SU-DHL-6 (cell line): ENCODE results near the gene DCHS1.

Experiments
- H2AFZ ChIP-seq: fragments of 200-600 bp; sonication (generic); 2 replicates; pipeline ENCODE4 v1.6.1; 2014; ENCODE audit warnings: low read depth, mild to moderate bottlenecking, moderate library complexity, mixed read lengths, antibody characterized with exemption, low read length; ENCODE audit not compliant: severe bottlenecking
- H3F3A ChIP-seq: fragments of 200-600 bp; shearing (Covaris generic); 2 replicates; pipeline ENCODE4 v1.6.0; 2016; ENCODE audit warnings: antibody characterized with exemption, mild to moderate bottlenecking; ENCODE audit not compliant: insufficient read depth
- H3K27ac ChIP-seq: fragments of 200-600 bp; sonication (generic); 2 replicates; pipeline ENCODE4 v1.5.1; 2016; ENCODE audit warnings: low read depth, mild to moderate bottlenecking, low read length, moderate library complexity, mixed read lengths
- H3K27me3 ChIP-seq: fragments of 200-600 bp; sonication (generic), shearing (Covaris generic); 2 replicates; pipeline ENCODE4 v1.6.0; 2014; ENCODE audit warnings: mild to moderate bottlenecking, low read length
- H3K36me3 ChIP-seq: fragments of 200-600 bp; sonication (generic); 2 replicates; pipeline ENCODE4 v1.6.1; 2014; ENCODE audit warnings: mild to moderate bottlenecking, low read length, mixed read lengths
- H3K4me2 ChIP-seq: fragments of 300-600, 200-600 bp; shearing (Covaris generic), sonication (generic); 2 replicates; pipeline ENCODE4 v1.6.0; 2014; ENCODE audit warnings: low read length, low read depth, mild to moderate bottlenecking; ENCODE audit not compliant: poor library complexity, severe bottlenecking
- H3K4me3 ChIP-seq: fragments of 200-600 bp; sonication (generic); 2 replicates; pipeline ENCODE4 v1.5.1; 2014; ENCODE audit warnings: antibody characterized with exemption, low read length, mild to moderate bottlenecking, mixed read lengths; ENCODE audit not compliant: insufficient read depth, poor library complexity, severe bottlenecking
- H3K79me2 ChIP-seq: fragments of 200-600 bp; sonication (generic); 2 replicates; pipeline ENCODE4 v1.6.1; 2014; ENCODE audit warnings: mild to moderate bottlenecking, low read length, moderate library complexity; ENCODE audit not compliant: insufficient read depth
- H3K9ac ChIP-seq: fragments of 200-600 bp; sonication (generic); 2 replicates; pipeline ENCODE4 v1.7.0; 2014; ENCODE audit warnings: mild to moderate bottlenecking, low read length
- H3K9me2 ChIP-seq: fragments of 200-600 bp; sonication (generic); replicated peaks from 2 replicates; pipeline ENCODE4 v1.6.1; 2014; ENCODE audit warnings: low read length; ENCODE audit not compliant: insufficient read depth
- H3K9me3 ChIP-seq: fragments of 200-600 bp; sonication (generic); 2 replicates; pipeline ENCODE4 v1.6.1; 2014; ENCODE audit warnings: low read length, mixed read lengths; ENCODE audit not compliant: insufficient read depth
- H4K20me1 ChIP-seq: fragments of 200-600 bp; sonication (generic); 2 replicates; pipeline ENCODE4 v1.6.1; 2014; ENCODE audit warnings: low read depth, mild to moderate bottlenecking, antibody characterized with exemption, low read length, moderate library complexity, mixed read lengths
- EZH2phosphoT487 ChIP-seq: fragments of 200-600 bp; sonication (generic), shearing (Covaris generic); conservative IDR thresholded peaks from 2 replicates; pipeline ENCODE4 v1.6.1; 2018; ENCODE audit warnings: mild to moderate bottlenecking, antibody characterized with exemption, low read length, moderate library complexity, mixed read lengths
- TF ChIP-seq, protein P1 (sequence below): fragments of 200-600 bp; sonication (generic); IDR thresholded peaks from one replicate; pipeline ENCODE4 v1.5.1; 2017; ENCODE audit warnings: antibody characterized with exemption, mild to moderate bottlenecking, low read length, moderate library complexity; ENCODE audit not compliant: insufficient read depth, poor library complexity, severe bottlenecking

The DCHS1 gene

DNA sequence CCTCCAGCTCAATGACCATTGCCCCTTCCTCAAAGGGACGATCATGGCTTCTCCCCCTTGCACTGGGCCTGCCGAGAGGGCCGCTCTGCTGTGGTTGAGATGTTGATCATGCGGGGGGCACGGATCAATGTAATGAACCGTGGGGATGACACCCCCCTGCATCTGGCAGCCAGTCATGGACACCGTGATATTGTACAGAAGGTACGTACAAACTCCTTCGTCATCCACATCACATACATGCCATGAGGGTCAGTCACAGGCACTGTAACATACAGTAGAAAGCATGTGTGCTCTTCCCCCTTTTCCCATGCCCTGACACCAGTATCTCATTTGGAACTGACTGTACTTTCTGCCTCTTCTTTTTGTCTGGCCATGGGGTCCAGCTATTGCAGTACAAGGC is 47.6 kb downstream of the DCHS1 start:
- H3K27me3 ChIP-seq, result no peaks in the 10 kb centered on the region
- no peak overlapping the region for H3K4me2 ChIP-seq
- no peaks in the 10 kb centered on the region for H4K20me1 ChIP-seq
- peaks cover 18% of the 10 kb centered on the region for H3F3A ChIP-seq
- peaks cover 36% of the 10 kb centered on the region for H3K79me2 ChIP-seq
- TF ChIP-seq, protein P1, sequence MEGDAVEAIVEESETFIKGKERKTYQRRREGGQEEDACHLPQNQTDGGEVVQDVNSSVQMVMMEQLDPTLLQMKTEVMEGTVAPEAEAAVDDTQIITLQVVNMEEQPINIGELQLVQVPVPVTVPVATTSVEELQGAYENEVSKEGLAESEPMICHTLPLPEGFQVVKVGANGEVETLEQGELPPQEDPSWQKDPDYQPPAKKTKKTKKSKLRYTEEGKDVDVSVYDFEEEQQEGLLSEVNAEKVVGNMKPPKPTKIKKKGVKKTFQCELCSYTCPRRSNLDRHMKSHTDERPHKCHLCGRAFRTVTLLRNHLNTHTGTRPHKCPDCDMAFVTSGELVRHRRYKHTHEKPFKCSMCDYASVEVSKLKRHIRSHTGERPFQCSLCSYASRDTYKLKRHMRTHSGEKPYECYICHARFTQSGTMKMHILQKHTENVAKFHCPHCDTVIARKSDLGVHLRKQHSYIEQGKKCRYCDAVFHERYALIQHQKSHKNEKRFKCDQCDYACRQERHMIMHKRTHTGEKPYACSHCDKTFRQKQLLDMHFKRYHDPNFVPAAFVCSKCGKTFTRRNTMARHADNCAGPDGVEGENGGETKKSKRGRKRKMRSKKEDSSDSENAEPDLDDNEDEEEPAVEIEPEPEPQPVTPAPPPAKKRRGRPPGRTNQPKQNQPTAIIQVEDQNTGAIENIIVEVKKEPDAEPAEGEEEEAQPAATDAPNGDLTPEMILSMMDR, result no peak
- no peak for TF ChIP-seq EZH2phosphoT487
- H3K9me3 ChIP-seq, result no peaks in the 10 kb centered on the region
- no peak overlapping the region for H3K9ac ChIP-seq
- no peaks in the 10 kb centered on the region for H3K36me3 ChIP-seq
- no peak overlapping the region for H3K27ac ChIP-seq
- H2AFZ ChIP-seq, result no peak overlapping the region
- no peaks in the 10 kb centered on the region for H3K9me2 ChIP-seq
- no peak overlapping the region for H3K4me3 ChIP-seq

DNA sequence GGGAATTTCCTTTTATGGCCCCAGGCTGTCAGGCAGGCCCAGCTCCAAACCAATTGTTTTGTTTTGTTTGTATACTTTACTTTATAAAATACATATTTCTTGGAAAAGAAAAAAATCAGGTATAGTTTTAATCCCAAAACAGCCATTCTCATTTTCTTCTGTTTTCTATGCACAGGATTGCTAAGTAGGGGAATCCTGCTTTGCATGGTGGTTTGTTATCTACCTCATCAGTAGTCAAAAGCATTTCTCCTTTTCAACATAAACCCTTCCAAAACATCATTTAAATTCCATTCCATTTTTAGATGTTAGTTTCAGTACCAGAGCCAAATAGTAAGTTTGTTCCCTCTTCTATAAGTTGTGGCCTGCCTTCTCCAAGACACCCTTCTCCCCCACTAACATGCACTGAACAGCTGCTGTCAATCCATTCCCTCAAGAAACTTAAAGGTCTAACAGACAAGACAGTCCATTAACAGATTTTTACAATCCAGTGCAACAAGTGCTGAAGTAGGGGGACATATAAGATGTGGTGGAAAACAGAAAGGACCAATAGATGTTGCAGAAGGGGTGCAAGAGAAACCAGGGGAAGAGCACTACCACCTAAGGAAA is 48.3 kb downstream of the DCHS1 start:
- peaks cover 43% of the 10 kb centered on the region for H3K79me2 ChIP-seq
- no peaks in the 10 kb centered on the region for H3K36me3 ChIP-seq
- no peaks in the 10 kb centered on the region for H4K20me1 ChIP-seq
- no peaks in the 10 kb centered on the region for H3K27me3 ChIP-seq
- H3K4me3 ChIP-seq, result no peak overlapping the region
- peak overlapping the region; percentile 44 for H3K27ac ChIP-seq
- H3K9me3 ChIP-seq, result no peaks in the 10 kb centered on the region
- H2AFZ ChIP-seq, result no peak overlapping the region
- TF ChIP-seq, protein P1, result no peak
- TF ChIP-seq EZH2phosphoT487, result no peak
- H3K9ac ChIP-seq, result no peak overlapping the region
- H3K9me2 ChIP-seq, result no peaks in the 10 kb centered on the region
- H3F3A ChIP-seq, result peaks cover 13% of the 10 kb centered on the region; the same call in 1 of the 2 replicates
- H3K4me2 ChIP-seq, result peak overlapping the region; percentile 33

DNA sequence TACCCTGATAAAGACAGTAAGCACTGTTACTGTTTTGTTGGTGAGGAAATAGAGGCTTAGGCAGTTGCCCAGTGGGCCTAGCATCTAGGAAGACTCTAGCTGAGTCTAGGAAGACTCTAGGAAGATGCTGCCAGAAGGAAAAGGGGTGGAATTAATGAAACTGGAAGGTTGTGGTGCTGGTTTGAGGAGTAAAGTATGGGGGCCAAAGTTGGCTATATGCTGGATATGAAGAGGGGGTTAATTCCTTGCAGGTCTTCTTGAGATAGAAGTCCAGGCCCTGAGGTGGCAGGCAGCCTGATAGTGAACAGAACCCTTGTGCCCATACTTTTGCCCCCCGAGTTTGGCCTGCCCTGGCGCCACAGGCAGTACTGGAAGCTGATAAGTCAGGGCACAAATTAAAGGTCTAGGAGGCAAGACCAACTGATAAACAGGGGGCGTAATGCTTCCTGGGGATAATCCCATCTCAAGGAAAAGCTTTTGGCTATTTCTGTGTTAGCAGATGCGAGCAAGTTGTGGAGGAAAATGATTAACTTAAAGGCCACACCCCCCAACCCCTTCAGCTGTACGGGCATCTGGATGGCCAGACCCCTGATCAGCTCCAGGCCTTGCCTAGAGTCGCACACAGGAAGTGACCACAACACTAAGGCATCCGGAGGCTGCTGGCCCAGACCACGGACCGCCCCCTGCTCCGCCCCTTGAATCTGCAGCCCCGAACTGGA is 49.0 kb downstream of the DCHS1 start:
- H3K9ac ChIP-seq, result no peak overlapping the region
- no peaks in the 10 kb centered on the region for H4K20me1 ChIP-seq
- no peak overlapping the region for H3K4me3 ChIP-seq
- peaks cover 48% of the 10 kb centered on the region for H3K79me2 ChIP-seq
- H2AFZ ChIP-seq, result no peak overlapping the region
- no peaks in the 10 kb centered on the region for H3K36me3 ChIP-seq
- H3K27me3 ChIP-seq, result no peaks in the 10 kb centered on the region
- H3K4me2 ChIP-seq, result peak overlapping the region; percentile 33
- H3F3A ChIP-seq, result peaks cover 13% of the 10 kb centered on the region; the same call in 1 of the 2 replicates
- H3K9me3 ChIP-seq, result no peaks in the 10 kb centered on the region
- TF ChIP-seq, protein P1, result no peak
- no peaks in the 10 kb centered on the region for H3K9me2 ChIP-seq
- H3K27ac ChIP-seq, result peak overlapping the region; percentile 44
